HG02884 (cell line): Measurements from ENCODE around the gene RFTN1.

Experiments
- ATAC-seq: cut with Tn5 transposase; IDR thresholded peaks from one replicate; pipeline ENCODE4 v1.9.1; 2021; ENCODE audit warnings: mild to moderate bottlenecking, moderate library complexity; ENCODE audit not compliant: unreplicated experiment

The RFTN1 gene

DNA sequence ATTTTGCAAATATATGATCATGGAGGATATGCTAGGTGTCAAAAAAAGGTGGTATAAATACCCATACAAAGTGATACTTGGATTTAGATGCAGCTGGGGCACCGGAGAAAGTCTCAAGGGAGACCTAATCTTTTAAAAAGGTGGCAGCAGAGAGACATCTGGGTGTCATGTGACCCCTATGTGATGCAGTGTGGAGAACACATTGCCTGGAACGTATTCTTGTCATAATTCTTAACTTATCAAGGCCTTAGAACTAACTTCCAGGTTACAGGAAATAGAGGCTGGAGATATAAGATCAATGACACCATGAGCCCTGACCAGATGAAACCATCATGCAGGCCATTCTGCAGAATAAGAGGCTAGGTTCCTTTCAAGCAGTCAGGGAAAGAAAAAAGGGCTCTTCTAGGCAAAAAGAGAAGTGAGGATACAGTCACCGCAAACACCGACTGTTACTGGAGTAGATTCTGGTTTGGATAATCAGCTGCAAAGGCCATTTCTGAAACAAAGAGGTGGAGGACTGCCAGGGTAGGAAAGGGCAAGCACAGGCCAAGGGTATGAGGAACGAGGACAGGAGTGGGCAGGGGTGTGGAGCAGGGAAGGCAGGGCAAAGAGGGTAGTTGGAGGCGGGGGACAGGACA is 147.9 kb downstream of the RFTN1 start:
- ATAC-seq = no peak

DNA sequence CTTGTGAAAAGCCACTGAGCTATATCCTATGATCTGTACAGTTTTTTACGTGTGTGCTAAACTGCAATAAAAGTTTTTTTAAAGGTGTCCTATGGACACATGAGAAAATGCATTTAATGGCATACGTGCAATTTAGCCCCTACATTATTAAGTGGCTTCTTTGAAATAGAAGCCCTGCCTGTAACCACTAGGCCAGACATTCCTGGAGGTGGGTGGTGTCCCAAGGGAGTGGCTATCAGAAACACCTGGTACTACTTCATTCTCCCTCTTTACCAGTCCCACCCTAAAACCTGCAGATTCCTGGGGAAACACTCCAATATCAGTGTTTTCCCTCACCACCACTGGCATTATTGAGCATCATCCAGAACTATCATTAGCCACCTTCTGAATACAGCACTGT is 148.5 kb downstream of the RFTN1 start:
- no peak for ATAC-seq

DNA sequence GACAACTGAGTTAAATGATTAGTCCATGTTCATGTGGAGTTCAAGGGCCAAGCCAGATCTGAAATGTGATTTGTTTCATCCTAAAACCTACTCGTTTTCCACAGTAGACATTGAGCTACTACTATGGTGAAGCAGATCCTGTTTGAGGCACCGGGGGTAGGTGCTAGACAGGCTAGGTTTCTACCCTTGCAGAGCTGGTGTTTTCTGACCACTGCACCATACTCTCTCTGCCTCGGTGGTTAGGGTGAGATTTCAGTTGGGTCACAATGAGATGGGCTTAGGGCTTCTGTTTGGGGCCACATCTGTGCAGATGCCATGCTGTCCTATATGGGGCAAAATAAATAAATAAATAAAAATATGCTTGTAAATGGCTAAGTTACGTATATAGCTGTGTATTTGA is 149.2 kb downstream of the RFTN1 start:
- ATAC-seq = no peak

DNA sequence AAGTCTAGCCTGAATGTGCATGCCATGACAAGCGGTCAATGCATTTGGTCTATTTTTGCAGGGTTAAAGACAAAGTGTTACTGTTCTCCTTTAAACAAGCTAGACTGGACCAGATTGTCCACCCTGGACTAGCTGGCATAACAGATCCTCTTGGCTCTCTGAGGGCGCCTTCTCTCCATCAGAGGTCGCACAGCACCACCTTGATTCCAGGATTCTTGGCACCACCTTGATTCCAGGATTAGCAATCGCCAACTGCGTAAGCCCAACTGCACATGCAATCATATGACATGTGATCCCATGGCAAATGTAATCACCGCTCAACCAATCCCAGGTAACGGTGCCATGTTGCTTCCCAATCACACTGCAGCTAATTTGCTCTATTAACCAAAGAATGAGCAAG is 149.9 kb downstream of the RFTN1 start:
- ATAC-seq = no peak

DNA sequence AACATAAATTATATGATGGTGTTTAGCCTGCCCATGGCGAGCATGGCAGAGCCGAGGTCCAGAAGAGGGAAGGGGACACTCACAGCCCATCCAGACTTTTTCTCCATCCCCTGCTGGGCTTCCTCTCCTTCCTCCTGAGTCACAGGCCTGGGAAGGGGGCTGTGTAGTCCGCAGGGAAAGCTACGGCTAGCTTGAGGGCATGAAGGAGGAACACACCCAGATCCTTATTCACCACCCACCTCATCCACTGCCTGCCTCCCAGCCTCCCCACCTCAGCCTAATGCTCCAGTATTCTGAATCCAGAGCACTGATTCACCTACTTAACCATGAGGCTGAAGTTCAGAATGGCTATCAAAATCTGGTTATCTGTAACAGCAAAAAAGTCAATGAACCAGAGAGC is 150.7 kb downstream of the RFTN1 start:
- no peak for ATAC-seq

DNA sequence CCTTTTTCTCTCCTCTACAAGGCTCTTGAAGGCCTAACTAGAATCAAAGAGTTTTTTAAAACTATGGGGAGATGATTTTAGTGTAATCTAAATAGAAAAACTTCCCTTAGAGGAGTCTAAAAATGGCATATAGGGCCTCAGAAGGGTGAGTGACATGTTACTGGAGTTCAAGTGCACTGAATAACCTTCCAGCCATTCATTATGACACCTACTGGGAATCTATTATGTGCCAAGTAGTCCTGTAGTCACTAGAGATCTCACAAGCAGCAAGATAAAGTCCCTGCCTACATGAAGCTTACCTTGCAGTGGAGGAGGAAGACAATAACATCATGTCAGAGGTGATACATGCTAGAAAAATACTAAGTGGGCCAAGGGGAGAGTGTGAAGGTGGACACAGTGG is 152.4 kb downstream of the RFTN1 start:
- no peak for ATAC-seq

DNA sequence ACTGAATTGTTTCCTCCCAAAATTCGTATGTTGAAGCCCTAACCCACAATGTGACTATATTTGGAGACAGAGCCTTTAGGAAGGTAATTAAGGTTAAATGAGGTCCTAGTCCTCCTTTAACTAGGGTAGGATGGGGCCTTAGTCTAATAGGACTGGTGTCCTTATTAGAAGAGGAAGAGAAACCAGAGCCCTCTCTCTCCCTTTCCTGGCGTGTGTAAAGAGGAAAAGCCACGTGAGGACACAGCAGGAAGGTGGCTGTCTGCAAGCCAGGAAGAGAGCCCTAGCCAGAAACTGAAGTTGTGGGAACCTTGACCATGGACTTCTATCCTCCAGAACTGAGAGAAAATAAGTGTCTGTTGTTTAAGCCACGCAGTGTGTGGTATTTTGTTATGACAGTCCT is 154.2 kb downstream of the RFTN1 start:
- ATAC-seq = no peak

DNA sequence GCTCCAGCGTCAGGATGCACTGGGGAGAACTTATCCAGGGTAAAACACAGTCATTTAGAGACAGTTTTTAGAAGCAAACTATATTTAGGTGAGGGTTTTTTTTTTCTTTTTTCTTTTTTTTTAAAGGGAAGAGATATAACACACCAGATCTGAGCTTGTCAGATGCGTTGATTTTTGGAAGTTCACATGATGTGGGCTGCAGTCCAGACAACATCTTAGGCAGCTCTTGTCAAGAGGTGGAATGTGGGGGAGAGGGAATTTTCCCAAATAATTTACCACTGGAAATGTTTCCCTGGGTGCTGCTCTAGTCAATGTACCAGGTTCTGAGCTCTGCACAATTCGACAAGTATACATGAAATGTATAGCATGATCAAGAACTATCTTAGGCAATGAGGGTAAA is 155.2 kb downstream of the RFTN1 start:
- ATAC-seq = no peak

DNA sequence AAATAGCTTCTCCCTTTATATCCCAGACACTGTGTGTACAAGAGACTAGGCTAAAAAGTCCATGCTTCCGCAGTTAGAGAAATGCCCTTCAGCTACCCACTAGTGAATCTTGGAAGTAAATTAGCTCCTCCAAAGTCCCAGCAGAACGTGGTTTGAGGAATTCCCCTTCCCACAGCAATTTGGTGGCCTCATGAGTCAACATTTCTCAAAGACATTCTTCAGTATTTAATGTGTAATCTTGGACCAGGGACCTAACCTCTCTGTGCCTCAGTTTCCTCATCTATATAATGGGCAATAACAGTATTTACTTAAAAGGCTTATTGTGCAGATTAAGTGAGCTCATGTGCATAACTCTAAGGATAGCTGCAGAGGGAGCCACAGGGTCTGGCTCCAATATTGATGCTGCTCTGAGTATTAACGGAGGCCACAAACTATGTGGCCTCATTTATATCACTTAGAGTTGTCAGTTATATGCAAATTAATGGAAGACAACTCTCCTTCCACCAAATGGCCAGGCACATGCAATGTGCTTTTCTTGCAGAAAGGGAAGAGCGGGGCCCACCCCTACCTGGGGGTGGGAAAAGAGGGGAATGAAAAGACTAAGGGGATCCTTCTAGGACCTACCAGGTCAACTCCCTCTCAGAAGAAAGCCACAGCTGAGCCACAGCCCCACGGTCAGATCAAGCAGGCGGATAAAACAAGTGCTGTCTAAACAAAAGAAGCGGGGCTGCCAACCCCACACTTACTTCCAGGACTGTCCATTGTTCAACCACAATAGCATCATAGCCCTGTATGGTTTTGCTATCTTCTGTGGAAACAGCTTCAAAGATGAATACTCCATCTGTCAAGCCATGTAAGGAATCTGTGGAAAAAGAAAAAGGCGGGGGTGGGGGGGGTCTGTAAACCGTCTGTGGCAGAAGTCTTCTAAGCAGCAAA is 156.0 kb downstream of the RFTN1 start:
- no peak for ATAC-seq

DNA sequence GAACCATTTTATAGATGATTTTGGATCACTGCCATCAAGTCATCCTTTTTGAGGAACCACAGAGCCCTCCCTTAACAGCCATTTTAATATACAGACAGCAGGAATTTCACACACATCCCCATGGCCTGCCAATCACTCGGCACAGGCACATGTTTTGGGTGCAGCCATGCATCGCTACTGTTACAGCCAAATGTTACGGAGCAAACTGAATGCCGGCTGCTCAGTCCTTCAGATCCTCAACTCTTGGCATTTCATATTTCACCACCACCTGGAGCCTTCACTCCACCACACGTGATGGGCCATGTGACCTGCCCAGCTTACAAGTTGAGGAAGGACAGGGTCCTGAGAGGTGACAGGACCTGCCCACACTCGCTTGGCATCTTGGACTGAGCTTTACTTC is 157.7 kb downstream of the RFTN1 start:
- ATAC-seq = no peak

DNA sequence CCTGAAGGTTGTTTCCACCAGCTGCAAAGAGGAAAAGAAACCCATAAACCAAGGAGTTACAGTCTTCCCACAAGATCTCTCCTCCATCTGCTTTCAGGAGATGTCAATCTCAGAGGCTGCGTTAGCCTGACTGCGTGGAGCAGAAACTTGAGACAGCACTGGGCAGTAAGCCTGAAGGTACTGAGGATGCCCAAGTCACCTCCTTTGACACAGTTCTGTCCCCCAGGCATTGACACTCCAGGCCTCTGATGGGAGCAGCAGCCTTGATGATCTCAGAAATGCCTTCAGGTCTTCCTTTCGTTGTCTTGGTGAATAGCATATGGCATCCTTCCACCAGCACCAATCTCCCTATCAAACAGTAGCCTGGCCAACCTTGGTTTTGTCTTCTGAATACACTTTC is 159.2 kb downstream of the RFTN1 start:
- no peak for ATAC-seq

DNA sequence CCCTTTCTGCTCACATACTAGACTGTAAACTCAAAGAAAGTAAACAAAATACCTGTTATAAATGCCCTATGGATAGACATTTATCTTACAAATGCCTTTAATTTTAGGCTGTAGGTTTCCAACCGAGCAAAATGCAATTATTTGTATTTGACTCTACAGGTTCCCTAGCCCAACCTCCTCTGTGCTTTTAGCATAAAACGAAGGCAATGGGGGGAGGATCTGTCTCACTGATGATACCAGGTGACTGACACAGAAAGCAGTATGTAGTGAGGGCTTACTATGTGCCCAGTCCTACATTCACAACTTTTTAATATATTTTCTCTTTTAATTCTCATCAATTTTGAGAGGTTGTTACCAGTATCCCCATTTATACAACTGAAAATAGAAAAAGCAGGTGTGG is 161.1 kb downstream of the RFTN1 start:
- ATAC-seq = no peak

DNA sequence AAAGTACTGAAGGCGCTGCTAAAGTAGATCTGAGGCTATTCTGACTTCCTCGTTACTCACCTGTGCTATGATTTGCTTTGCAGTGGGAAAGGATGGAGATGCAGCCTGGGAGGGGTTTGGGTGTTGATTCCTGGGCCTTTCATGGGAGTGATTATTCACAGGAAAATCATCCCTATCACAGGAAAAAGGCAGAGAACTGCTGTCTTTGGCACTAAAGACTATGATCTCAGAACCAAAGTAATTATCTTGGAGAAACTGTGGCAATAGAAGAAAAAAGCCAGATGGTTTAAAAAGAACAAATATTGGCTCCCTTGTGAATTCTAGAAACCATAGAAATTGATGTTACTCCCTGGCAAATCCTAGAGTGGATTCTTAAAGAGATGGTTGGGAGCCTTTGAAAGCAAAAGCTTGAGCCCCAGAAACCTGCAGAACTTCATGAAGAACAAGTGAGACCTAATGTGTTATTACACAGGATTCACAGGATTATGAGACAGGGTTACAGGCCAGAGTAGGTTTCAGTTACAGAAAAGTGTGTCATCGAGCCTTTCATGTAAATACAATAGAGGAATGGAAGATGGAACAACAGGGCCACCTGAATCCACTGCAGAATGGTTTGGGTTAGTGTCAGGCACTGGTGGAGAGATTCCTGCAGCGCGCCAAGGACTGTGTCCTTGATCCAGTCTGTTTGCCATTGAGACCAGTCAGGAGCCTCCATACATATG is 162.7 kb downstream of the RFTN1 start:
- ATAC-seq = no peak

DNA sequence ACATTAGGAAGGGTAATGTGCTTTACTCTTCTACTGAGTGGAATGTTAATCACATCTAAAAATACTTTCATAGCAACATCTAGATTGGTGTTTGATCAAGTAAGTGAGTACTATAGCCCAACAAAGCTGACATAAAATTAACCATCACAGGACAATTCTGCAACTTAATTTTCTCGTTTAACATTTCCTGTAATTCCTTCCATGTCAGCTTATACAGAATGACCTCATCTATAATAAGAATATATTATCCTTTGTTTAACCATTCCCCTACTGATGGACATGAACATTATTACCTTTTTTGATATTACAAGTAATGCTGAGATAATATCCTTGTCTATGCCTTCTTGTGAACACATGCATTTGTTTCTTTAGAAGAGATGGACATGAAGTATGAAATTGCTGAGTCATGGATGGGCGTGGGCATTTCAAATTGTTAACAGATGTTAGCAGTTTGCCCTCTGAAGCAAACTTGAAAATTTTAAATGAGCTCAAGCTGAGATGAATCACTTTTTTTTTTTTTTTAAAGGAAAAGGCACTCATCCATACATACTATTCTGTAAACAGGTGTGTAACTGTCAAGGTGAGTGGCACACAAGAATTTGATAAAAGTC is 163.4 kb downstream of the RFTN1 start:
- no peak for ATAC-seq

DNA sequence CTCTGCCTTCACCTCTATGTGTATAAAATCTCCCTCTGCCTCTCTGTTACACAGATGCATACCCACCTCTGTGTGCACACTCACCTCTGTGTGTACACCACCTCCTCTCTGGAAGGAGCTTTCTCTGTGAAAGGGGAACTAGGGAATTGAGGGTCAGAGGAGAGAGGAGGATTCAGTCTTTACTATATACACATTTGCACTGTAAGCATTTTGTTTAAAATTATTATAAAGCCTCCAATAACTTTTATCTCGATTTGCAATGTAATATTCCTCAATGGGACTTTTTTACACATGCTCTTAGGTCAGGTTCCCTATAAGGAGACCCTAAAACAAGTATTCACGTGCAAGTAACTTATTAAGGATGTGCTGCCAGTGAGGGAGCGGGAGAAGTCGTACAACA is 166.0 kb downstream of the RFTN1 start:
- no peak for ATAC-seq

DNA sequence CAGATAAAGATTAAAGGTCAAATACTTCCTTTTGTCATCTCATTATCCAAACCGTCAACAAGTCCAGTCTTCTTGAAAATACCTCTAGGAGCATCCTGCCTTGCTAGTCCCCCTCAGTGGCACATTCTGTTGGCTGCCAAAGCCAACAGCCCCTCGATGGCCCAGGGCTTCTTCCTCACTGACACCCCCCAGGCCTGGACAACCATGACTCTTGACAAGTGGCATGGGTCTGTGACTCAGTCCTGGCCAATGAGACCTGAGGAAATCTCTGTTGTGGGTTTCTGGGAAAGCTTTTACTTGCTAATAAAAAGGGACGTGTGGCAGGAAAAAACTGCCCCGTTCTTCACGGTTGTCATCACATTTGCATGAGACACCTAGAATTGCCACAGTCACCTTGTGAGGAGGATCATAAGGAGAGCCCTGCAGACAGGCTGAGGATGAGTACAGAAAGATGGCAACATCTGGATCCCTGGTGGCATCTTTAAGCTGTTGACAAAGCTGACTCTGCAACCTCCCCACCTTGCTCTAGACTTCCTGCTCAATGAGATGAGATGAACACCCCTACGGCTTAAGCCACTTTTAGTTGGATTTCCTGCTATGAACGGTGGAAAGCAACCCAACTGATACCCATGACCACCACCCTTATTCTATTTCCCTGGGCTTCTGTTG is 167.0 kb downstream of the RFTN1 start:
- ATAC-seq = no peak

DNA sequence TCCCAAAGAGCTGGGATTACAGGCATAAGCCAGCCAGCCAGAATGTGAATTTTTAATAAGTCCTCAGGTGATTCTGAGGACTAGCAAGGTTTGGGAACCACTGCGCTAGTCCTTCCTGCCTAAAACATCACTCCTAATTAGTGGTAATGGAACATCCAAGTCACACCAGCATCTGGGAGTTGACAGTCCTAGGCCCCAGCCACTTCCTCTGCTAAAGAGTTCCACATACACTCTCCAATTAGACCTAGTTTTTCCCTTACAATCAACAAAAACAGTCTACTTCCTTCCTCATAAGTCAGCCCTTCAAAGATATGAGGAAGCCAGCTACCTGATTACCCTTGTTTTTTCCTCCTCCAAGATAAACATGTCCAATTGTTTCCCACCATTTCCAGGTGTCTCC is 170.4 kb downstream of the RFTN1 start:
- ATAC-seq = no peak

DNA sequence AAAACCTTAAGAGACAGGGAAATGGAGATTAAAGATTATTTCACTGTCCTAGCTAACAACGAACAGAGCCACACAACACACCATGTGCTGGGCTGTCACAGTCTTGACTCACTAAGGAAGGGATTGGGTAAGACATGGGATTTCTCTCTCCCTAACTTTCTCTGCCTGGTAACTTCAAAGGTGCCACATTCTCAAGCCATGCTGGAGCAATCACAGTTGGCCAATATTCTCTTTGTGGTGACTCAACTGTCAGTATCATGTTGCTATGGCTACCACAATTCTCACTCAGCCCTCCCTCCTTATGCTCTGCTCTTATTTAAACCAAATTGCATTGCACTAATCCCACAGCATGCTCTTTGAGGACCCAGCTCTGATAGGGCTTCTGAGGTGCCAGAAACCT is 174.5 kb downstream of the RFTN1 start:
- ATAC-seq = no peak

DNA sequence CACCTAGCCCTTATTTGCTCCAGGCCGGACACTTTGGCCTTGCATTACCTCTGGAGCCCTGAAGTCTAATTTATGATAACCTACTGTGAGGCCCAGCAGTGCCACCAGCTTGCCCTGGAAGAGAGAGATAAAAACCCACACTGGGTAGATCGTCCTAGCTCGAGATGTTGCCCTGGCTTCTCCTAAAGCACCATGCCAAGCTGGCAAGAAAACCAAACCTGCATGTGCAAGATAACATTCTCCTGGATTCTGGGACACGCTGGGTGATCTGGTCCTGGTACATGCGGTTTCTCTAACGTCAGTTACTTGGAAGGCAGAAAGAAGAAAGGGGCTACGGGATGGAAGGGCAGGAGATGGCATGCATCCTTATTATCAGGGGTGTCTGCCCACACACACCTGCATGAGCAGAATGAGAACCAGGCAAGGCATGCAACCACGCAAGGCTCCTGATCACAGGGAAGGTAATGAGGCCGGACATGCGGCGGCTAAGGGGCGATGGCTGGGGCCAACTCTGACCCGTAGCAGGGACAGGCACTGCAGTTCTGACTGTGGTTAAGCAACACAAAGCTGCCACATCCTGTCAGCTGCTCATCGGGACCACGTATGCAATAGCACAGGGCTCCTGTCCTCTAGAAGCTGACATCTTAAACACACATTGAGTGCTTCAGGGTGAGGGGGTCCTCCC is 175.5 kb downstream of the RFTN1 start:
- no peak for ATAC-seq

DNA sequence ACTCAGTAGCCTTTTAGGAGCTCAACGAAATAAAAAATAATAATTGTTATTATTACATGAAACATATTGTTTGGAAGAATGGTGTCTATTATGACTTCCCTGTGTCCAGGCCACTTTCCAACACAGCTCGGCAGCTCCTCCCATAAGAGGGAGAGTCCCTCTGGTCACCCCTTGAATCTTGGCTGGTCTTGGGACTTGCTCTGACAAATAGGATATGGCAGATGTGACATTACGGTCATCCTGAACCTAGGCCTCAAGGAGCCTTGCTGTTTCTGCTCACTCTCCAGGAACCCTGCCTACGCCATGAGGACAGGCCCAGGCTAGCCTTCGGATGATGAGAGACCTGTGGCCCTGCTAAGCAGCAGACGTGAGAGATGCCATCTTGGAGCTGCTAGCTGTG is 176.7 kb downstream of the RFTN1 start:
- no peak for ATAC-seq
